ENCODE measurements around the gene MS4A4E. TPM values are rescaled to one million over a fixed set of nuclear protein-coding genes. Genes with fewer than 3 reads are reported as not detected.

Gene MS4A4E
- total RNA-seq, 2 donors from 2014 or later, result 0.59 to 0.71 TPM

DNA sequence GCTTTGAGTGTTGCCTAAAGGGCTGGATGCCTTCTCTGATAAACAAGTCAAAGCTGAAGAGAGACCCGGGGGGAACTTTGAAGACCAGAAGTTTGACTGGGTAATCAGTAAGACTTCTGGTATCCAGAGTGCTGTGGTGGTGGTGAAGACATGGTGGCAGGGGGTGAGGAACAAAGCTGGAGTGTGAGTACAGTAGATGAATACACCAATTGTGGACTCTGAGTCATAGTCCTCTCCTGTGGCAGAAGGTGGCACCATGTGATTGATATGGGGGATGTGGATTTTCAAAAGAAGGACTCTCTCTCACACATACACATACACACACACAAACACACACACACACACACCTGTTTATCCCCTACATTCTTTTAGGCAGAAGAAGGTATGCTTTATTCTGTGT lies 72.4 kb downstream of the MS4A4E start:
- DNase-seq (ENCODE audit: low spot score), result no peak
- Histone ChIP-seq H3K36me3 (no peaks in the 10 kb centered on the region), H3K27ac (no peak overlapping the region), H3K9me3 (no peaks in the 10 kb centered on the region), H3K27me3 (no peaks in the 10 kb centered on the region), H3K4me3 (no peak overlapping the region), H3K4me1 (peaks cover 0 to 6% of the 10 kb centered on the region in 2 donors)
- TF ChIP-seq, protein P1, sequence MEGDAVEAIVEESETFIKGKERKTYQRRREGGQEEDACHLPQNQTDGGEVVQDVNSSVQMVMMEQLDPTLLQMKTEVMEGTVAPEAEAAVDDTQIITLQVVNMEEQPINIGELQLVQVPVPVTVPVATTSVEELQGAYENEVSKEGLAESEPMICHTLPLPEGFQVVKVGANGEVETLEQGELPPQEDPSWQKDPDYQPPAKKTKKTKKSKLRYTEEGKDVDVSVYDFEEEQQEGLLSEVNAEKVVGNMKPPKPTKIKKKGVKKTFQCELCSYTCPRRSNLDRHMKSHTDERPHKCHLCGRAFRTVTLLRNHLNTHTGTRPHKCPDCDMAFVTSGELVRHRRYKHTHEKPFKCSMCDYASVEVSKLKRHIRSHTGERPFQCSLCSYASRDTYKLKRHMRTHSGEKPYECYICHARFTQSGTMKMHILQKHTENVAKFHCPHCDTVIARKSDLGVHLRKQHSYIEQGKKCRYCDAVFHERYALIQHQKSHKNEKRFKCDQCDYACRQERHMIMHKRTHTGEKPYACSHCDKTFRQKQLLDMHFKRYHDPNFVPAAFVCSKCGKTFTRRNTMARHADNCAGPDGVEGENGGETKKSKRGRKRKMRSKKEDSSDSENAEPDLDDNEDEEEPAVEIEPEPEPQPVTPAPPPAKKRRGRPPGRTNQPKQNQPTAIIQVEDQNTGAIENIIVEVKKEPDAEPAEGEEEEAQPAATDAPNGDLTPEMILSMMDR (IDR thresholded peaks at IDR 0.05), result no peak

DNA sequence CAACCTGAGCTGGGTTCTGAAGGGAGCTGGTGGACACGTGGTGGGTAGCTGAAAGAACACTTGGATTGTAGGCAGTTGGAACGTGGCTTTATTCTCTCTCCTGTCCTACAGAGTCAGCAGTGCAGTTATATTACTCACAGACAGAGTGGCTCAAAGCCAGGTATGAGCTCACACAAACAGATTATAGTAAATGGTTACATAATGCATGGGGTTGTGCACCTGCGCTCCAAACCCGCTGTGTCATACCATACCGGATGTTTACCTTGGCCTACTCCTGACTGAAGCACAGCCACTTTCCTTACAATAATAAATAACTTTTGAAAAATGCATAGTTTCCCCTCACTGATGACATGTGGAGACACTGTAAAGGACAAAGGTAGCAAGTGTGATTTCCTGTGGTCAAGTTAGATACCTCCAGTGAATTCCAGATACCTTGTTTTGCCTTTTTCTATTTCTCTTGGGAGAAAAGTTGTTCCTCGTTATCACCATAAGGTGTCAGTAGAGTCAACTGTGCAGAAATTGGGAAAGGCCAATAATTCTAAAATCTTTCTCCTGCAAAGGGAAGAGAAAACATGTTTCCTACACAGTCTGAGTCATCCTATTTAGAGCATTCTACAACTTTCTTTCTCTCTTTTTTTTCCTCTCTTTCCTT lies 73.5 kb downstream of the MS4A4E start:
- Histone ChIP-seq H3K4me3 (no peak overlapping the region), H3K9me3 (peaks cover 0 to 6% of the 10 kb centered on the region in 2 donors), H3K4me1 (peaks cover 0 to 6% of the 10 kb centered on the region in 2 donors), H3K27me3 (no peaks in the 10 kb centered on the region), H3K27ac (no peak overlapping the region), H3K36me3 (no peaks in the 10 kb centered on the region)
- no peak for DNase-seq (ENCODE audit: low spot score)
- TF ChIP-seq, protein P1 (IDR thresholded peaks at IDR 0.05), result peak; percentile 15 to 57

DNA sequence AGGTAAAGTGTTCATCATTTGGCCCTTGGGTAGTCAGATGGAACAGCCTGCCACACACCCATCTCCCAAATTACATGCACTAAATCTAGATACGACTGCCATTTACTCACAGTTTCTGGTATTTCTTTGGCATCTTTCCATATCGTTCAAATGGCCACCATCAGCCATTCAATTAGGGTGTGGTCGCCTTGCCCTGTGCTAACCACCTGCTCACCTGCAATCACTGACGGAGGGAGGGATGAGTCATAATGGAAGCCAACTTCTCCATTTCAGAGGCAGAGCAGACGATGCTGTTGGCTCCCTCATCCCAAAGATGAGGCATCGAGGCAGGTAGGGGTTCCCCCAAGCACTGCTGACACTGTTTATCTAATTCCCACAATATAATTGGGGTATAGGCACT lies 74.6 kb downstream of the MS4A4E start:
- DNase-seq (ENCODE audit: low spot score), result no peak
- TF ChIP-seq, protein P1 (IDR thresholded peaks at IDR 0.05), result no peak
- H3K27ac ChIP-seq, result no peak overlapping the region
- peaks cover 0 to 9% of the 10 kb centered on the region in 2 donors for H3K9me3 ChIP-seq
- no peaks in the 10 kb centered on the region for H3K36me3 ChIP-seq
- H3K4me1 ChIP-seq, result peaks cover 0 to 6% of the 10 kb centered on the region in 2 donors
- no peak overlapping the region for H3K4me3 ChIP-seq
- H3K27me3 ChIP-seq, result no peaks in the 10 kb centered on the region

DNA sequence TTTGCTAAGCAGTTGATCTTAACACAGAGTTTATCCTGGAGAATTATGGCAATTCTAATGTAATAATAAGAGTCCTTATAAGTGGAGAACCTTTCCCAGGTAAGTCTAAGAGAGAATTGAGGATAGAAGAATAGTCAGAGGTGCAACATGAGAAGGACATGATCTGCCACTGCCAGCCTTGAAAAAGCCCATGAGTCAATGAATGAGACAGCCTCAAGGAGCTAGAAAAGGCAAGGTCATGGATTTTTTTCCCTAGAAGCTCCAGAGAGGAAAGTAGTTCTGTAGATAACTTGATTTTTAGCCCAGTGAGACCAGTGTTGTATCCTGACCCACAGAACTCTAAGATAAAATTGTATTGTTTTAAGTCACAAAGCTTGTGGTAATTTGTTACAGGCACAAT lies 77.0 kb downstream of the MS4A4E start:
- TF ChIP-seq, protein P1 (IDR thresholded peaks at IDR 0.05), result no peak
- DNase-seq (ENCODE audit: low spot score), result no peak
- Histone ChIP-seq H3K4me3 (no peak overlapping the region), H3K27me3 (no peaks in the 10 kb centered on the region), H3K36me3 (no peaks in the 10 kb centered on the region), H3K9me3 (peaks cover 0 to 9% of the 10 kb centered on the region in 2 donors), H3K27ac (no peak overlapping the region), H3K4me1 (peaks cover 0 to 6% of the 10 kb centered on the region in 2 donors)

DNA sequence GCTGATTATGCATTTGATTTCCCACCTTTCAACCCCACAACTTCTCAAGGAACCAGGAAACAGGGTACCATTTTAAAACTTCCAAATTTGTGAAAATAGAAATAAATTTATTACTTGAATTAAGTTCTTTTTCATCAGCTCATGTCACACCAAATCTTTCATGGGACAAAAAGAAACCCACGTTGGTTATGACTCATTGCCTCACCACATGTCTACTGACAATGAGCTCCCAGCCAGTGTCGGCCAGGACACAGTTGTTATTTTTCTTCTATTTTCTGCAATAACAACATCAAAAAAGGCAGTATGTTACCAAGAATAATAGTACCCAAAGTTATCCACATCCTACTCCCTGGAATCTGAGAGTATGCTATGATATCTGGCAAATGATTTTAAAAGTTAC lies 77.4 kb downstream of the MS4A4E start:
- Histone ChIP-seq H3K9me3 (peaks cover 0 to 9% of the 10 kb centered on the region in 2 donors), H3K27me3 (no peaks in the 10 kb centered on the region)
- TF ChIP-seq, protein P1 (IDR thresholded peaks at IDR 0.05), result no peak

More for the DNA sequence above, 77.4 kb downstream of the MS4A4E start:
- Histone ChIP-seq H3K27ac (no peak overlapping the region), H3K4me1 (peaks cover 0 to 6% of the 10 kb centered on the region in 2 donors), H3K36me3 (no peaks in the 10 kb centered on the region), H3K4me3 (no peak overlapping the region)
- DNase-seq (ENCODE audit: low spot score), result no peak

All from right atrium auricular region (tissue), 2 donors.